Measurements from ENCODE around the gene GNB5. TPM values are rescaled to one million over a fixed set of nuclear protein-coding genes. Genes with fewer than 3 reads are reported as not detected.

GNB5 gene
- total RNA-seq, 2 donors from 2014 or later, result 19.1 to 20.7 TPM

GRCh38 chr15:52238149-52238548 is 47.0 kb upstream of the GNB5 start:
- Mint-ChIP-seq H3K27ac (no peak overlapping the region), H3K4me1 (no peaks in the 10 kb centered on the region), H3K27me3 (ENCODE audit: insufficient read depth) (no peaks in the 10 kb centered on the region), H3K9me3 (no peaks in the 10 kb centered on the region), H3K36me3 (ENCODE audit: low read depth) (peaks cover 61% of the 10 kb centered on the region), H3K4me3 (no peak overlapping the region)
- Histone ChIP-seq H3K27ac (ENCODE audit: low read depth, low read length) (no peak overlapping the region), H3K9me3 (ENCODE audit: control insufficient read depth, low read length) (no peaks in the 10 kb centered on the region), H3K9ac (ENCODE audit: extremely low read depth, low read length, poor library complexity, severe bottlenecking) (no peak overlapping the region), H3K36me3 (ENCODE audit: control insufficient read depth, insufficient read depth, low read length) (peaks cover 24% of the 10 kb centered on the region), H3K4me3 (ENCODE audit: low read length) (no peak overlapping the region), H3K4me1 (ENCODE audit: control insufficient read depth, insufficient read depth, low read length) (no peaks in the 10 kb centered on the region), H3K27me3 (ENCODE audit: control insufficient read depth, insufficient read depth, low read length, poor library complexity, severe bottlenecking) (no peaks in the 10 kb centered on the region)
- DNase-seq, result no peak
- 93% methylated on average over 3 of the region's 3 CpGs; no CpG with 5 or more reads in 1 of the 2 experiments for WGBS, 2 experiments (ENCODE audit: insufficient coverage in 1 of 2, insufficient read length in 1 of 2)
- TF ChIP-seq CTCF (conservative IDR thresholded peaks at IDR 0.05), result no peak

- H3K4me1 Mint-ChIP-seq, result peaks cover 14% of the 10 kb centered on the region
- Histone ChIP-seq H3K4me1 (ENCODE audit: control insufficient read depth, insufficient read depth, low read length) (peaks cover 2% of the 10 kb centered on the region), H3K36me3 (ENCODE audit: control insufficient read depth, insufficient read depth, low read length) (peaks cover 22% of the 10 kb centered on the region), H3K9ac (ENCODE audit: extremely low read depth, low read length, poor library complexity, severe bottlenecking) (no peak overlapping the region), H3K27me3 (ENCODE audit: control insufficient read depth, insufficient read depth, low read length, poor library complexity, severe bottlenecking) (no peaks in the 10 kb centered on the region), H3K27ac (ENCODE audit: low read depth, low read length) (no peak overlapping the region), H3K9me3 (ENCODE audit: control insufficient read depth, low read length) (no peaks in the 10 kb centered on the region), H3K4me3 (ENCODE audit: low read length) (no peak overlapping the region)
- no peaks in the 10 kb centered on the region for H3K9me3 Mint-ChIP-seq
- no peak for TF ChIP-seq CTCF (conservative IDR thresholded peaks at IDR 0.05)
- H3K36me3 Mint-ChIP-seq (ENCODE audit: low read depth), result peaks cover 44% of the 10 kb centered on the region
- H3K4me3 Mint-ChIP-seq, result no peak overlapping the region
- H3K27me3 Mint-ChIP-seq (ENCODE audit: insufficient read depth), result no peaks in the 10 kb centered on the region
- DNase-seq, result no peak
- no peak overlapping the region for H3K27ac Mint-ChIP-seq
- 92 to 97% methylated on average over 7 to 8 of the region's 8 CpGs for WGBS, 2 experiments (ENCODE audit: insufficient coverage in 1 of 2, insufficient read length in 1 of 2)
These were observed 44.8 kb upstream of the GNB5 start for GRCh38 chr15:52236013-52236412.

- Histone ChIP-seq H3K9ac (ENCODE audit: extremely low read depth, low read length, poor library complexity, severe bottlenecking) (no peak overlapping the region), H3K4me1 (ENCODE audit: control insufficient read depth, insufficient read depth, low read length) (peaks cover 4% of the 10 kb centered on the region), H3K27ac (ENCODE audit: low read depth, low read length) (no peak overlapping the region), H3K27me3 (ENCODE audit: control insufficient read depth, insufficient read depth, low read length, poor library complexity, severe bottlenecking) (no peaks in the 10 kb centered on the region), H3K9me3 (ENCODE audit: control insufficient read depth, low read length) (no peaks in the 10 kb centered on the region), H3K36me3 (ENCODE audit: control insufficient read depth, insufficient read depth, low read length) (peaks cover 22% of the 10 kb centered on the region), H3K4me3 (ENCODE audit: low read length) (no peak overlapping the region)
- Mint-ChIP-seq H3K4me1 (peaks cover 16% of the 10 kb centered on the region), H3K27me3 (ENCODE audit: insufficient read depth) (no peaks in the 10 kb centered on the region), H3K4me3 (no peak overlapping the region), H3K27ac (no peak overlapping the region), H3K9me3 (no peaks in the 10 kb centered on the region), H3K36me3 (ENCODE audit: low read depth) (peaks cover 38% of the 10 kb centered on the region)
- 82 to 83% methylated on average over 10 to 17 of the region's 17 CpGs for WGBS, 2 experiments (ENCODE audit: insufficient coverage in 1 of 2, insufficient read length in 1 of 2)
- no peak for TF ChIP-seq CTCF (conservative IDR thresholded peaks at IDR 0.05)
- DNase-seq, result no peak
These were observed 43.7 kb upstream of the GNB5 start for GRCh38 chr15:52234596-52235541.
